Endothelial cell of hepatic sinusoid (primary cell): ENCODE data around the gene NT5DC4.

Source experiments
- in situ Hi-C: cut with HindIII; loops from 2 replicates; pipeline ENCODE4 v1.10.0; 2017; ENCODE audit warnings: low sequenced_read_pairs

NT5DC4 gene

DNA sequence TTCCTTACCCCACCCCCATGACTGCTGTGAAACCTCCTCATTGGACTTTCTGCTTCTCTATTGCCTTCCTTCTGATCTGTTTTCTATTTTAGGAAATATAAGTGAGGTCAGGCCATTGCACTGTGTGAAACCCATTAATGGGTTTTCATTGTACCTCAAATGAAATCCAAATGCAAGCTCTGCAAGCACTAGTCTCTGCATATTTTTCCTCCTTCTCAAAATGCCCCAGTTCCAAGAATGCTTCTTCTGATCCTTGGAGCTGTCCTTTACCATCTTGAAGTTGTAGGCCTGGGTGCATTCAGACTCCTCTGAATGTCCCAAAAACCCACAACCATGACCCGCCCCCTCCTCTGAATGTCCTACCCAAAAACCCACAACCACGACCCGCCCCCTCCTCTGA, 55.3 kb downstream of the NT5DC4 start:
- in situ Hi-C loops: no loop called here

DNA sequence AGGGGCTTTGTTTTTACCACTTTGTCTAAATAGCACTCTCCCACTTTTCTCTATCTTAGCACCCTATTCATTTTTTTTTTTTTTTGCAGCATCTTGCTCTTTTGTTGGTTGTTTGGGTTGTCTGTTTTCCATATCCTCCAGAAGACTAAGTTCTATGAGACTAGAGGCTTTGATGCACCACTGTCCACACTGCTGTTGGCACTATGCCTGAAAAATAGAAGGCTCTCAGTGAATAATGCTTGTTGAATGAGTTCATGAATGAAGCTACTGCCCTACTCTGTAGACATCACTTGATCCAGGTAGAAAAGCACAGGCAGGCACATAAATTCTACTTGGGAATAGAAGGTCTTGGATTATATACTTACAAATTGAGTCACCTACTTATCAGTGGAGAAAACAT, 56.2 kb downstream of the NT5DC4 start:
- in situ Hi-C loops: no loop called here

DNA sequence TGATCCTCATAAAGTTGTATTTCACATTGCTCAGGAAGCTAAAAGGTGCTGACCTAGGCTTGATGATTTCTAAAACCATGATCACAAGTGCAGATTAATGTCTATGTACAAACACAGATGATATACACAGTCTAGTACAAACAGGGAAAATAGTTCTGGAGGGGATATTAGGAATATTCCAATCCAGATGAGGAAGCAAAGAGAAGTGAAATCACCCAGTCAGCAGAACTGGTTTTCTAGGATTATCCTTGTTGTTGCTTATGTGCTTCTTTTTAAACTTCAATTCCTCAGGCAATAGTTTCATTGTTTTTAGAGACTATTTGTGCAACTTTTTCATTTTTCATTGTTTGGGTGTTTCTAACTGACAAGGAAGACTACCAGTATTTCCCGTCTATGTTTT, 58.8 kb downstream of the NT5DC4 start:
- in situ Hi-C loops: no loop called here

DNA sequence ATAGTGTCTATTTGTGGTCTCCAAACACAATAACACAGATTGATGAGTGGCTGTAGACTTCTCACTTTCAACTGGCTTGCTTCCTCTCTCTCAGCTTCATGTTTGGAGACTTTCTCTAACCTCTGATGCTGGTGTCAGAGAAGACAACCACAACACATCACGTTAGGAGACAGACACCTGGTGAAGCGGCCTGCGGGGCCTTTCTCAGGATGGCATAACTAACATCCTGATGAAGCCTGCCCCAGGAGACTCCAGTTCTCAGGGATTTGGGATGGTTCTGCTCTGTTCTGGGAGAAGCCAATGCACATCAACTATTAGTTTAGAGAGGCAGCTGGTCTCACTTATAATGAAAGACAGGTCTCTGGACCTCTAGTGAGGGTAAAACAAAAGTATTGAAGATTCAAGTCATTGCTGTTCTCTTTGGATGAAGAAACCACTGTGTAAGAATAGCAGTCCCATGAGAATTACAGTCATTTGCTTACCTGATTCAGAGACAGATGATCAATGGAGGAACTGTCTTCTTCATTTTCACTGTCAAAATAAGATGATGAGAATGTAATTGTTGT, 61.5 kb downstream of the NT5DC4 start:
- in situ Hi-C loops: no loop called here

DNA sequence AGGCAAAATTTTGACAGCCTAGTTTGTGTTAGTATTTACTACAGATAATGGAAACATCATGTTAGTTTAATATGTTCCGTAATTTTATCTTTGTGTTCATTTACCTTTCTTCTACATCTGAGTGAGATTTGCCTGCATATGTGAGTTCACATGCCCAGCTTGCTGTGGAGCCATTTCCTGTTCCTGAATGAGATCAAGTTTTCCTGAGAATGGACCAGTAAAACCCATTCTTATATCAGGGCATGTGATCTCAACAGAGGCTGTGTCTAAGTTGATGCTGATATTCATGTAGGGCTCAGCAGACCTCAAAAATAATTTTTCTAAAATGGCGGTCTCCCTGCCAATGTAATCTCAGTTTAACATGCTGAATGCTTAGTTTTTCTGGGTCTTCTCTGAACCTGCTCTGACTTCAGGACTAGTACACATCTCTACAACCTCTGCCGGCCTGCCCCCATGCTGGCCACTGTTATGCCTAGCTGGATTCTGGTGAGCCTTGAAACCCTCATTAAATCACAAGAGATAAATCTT, 62.4 kb downstream of the NT5DC4 start:
- in situ Hi-C loops: no loop called here

DNA sequence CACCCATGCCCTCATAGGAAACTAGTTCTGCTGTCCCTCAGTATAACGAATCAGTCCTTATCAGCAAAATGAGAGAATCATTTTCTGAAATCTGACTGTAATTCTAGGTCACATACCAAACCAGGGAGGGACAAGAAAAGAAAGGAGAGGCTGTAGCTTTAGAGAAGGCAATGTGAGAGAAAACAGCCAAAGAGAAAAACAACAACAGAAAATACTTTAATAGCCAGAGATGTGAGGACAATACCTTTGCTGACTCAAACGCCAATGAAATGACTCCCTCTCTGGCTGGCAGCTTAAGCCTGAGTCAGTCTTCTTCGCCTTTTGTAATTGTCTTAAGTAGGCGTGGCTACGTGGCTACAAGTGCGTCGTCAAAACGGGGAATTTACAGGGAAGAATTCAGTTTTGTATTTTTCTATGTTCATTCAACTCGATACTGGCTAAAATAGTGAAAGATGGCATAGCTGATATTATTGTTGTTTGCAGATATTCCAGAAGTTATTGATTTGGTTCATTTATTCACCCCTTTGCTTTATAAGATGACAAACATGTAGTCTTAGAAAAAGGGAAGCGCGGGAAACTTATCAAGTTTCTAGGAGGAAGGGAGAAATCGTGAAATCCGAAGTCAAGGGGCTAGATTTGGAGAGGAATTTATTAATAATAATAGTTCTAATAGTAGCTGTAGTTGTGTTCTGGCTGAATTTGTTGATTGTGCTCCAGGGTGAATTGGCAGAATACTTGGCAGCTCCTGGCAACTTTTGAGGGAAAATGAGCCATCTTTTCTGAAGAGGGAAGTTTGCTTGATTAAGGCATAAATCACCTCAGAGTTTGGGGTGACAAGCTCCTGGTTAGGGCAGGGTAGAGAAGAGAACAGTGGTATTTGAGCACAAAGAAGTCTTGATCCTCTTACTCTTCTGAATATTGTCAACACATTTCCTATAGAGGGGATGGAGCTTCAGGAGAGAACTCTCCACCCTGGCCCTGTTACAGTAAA, 63.7 kb downstream of the NT5DC4 start, which contains the start of gene IL1A:
Gene IL1A (minus strand): TSS at position 295 of the 991 bp plus-strand sequence. CDS start 723 bp downstream, outside the sequence.
- in situ Hi-C loops: no loop called here

DNA sequence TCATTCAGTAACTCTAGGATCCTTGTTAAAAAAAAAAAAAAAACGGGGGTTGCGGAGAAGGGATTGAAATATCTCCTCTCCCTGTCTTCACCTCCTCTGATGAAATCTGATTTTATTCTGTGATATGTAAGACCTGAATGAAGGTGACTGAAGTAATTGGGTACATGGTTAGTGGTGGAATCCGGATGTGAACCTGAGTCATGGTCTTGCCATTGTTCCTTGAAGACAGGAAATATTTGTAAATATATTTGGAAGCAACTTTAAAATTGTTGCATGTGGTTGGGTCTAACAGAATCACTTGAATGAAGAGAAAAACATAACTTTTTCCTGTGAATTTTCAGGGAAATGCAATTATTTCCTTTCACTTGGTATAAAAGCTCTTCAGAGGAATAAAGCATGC, 66.5 kb downstream of the NT5DC4 start:
- in situ Hi-C loops: no loop called here

DNA sequence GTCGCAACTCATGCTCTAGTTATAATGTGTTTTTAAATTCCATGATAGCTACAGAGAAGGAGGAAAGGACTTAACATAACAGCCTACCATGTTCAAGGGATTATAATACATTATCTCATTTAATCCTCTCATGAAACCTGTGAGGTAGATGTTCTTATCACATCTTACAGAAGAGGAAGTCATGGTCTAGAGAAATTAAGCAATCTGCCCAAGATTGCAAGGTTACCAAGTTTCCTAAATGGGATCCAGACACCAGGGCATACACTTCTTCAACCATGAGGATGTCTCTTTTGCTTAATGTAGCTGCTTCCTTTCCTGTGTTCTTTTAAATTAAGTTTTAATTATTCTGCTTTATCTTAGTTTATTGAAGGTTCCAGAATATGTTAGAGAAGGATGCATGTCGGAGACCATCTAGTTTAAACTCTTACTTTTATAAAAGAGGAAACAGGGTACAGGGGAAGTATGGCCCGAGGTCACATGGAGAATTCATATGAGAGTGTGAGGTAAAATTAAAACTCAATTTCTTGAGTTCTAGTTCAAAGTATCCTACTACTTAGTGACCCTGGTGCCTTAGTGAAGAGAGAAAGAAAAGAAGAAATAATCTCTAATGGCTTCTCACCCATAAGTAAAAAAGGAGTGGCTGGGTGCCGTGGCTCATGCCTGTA, 67.0 kb downstream of the NT5DC4 start:
- in situ Hi-C loops: no loop called here

DNA sequence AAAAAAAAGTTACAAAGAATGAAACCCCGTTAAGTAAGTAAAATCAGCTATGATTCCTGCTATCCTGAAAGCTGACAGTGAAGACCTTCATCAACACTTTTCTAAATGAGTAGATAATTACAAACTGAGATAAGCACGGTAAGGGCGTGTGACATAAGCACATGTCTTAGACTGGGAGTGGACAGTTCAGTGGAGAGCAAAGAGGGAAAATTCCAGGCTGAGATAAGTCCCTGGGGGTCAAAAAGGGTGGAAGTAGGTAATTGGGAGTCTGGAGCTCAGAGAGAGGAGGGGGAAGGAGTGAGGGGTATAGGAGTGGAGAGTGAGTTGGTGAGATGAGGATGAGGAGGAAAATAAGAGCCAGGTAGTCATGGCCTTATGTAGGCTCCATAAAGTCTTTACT, 67.8 kb downstream of the NT5DC4 start:
- in situ Hi-C loops: no loop called here
